DLD1 (cell line): ENCODE data around the gene CAMTA1.

Experiments
- in situ Hi-C: cut with HindIII; loops from 2 replicates; pipeline ENCODE4 v1.10.0; 2017; ENCODE audit warnings: low sequenced_read_pairs

CAMTA1 gene

GRCh38 chr1:7508934-7509519, 723.8 kb downstream of the CAMTA1 start:
- in situ Hi-C loops: no loop called here

DNA sequence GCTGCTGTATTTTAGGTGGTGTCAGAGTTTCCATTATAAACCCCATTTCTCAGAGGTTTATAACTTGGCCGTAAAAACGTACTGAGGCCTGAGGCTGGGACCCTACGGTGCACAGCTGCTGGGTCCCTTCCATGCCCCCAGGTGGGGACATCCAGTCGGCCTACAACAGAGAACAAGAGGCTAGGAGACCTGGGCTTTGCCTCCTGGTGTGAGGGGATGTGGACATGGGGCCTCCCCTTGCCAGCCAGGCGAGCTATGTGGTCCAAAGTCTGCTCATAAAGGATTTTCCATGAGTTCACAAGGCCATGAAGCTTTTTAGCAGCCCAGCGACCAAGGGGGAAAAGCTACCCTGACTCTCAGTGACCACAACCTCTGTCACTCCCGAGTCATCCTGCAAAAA, 724.3 kb downstream of the CAMTA1 start:
- in situ Hi-C loops: no loop called here

DNA sequence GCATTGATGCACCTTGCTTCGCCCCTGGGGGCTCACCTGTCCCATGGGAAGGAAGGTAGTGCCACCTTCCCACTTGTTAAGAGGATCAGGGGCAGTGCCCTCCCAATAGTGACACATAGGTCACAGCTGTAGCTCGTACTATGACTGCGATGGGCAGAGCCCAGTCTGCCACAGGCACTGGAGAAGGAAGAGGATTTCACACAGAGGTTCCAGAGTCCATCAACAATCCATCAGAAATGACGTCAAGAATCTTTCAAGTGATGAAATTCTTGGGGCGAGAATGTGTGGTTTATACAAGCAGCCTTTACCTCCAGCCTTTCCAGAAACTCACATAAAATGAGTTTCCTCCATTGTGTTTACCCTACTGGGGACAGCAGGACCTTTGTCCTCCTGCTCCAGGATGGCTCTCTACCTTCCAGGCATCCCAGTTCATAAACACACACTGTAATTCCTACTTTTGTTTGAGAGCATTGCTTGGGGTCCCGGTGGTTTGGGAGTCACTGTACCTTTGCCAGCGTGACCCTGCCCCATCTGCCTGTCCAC, 725.2 kb downstream of the CAMTA1 start:
- in situ Hi-C loops: no loop called here

DNA sequence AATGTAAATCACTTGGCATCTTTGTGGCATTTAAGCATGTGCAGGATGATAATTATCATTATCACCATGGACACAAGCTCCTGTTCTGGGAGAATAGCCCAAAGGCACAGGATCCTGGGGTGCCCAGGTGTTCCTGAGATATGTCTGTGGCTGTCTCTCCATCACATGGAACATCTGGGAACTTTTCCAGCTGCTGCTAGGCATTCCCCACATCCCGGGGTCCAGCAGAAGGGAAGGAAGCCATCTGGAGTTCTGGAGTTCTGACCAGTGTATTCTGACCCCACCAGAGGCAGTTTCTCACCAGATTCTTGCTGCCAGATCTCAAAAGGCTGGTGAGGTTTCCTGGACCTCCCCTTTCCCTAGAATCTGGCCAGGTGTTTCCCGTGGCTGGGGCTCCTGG, 726.1 kb downstream of the CAMTA1 start:
- in situ Hi-C loops: no loop called here

- in situ Hi-C loops: no loop called here
Observed at GRCh38 chr1:7513081-7513480, 727.8 kb downstream of the CAMTA1 start.

DNA sequence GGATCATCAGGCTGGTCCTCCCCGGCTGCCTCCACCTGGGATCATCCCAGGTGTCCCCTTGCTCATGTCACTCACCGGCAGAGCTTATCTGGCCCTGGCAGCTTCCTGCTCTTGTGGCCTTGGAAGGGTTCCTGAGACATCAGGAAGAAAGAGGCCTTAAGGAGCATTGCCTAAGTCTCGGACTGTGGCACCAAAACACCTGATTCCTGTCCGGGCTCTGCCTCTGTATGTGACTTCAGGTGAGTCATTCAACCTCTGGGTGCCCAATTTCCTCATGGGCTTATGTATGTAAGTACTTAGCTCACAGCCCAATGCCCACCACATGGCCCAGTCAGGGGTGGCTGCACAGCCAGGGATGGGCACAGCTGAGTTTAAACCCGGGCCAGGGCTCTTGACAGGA, 729.9 kb downstream of the CAMTA1 start:
- in situ Hi-C loops: no loop called here

- in situ Hi-C loops: no loop called here
Observed at GRCh38 chr1:7515904-7516303, 730.6 kb downstream of the CAMTA1 start.

DNA sequence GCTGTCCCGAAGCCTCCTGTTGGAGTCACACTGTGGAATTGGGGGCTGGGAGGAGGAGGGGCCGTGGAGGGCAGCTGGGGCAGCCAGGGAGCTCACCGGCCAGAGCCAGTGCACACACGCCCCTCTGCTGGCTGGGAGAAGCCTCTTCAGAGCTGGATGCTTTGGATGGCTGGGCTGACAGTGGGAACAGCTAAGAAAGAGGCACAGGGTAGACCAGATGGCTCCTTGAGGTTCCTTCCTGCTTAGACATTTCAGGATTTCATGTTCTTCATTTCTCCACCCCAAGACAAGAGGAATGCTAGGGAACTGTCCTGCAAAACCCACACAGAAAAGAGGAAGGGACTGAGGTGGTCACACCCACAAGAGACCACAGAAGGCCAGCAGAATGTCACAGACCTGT, 731.1 kb downstream of the CAMTA1 start:
- in situ Hi-C loops: no loop called here

- in situ Hi-C loops: no loop called here
Observed at GRCh38 chr1:7516929-7517328, 731.7 kb downstream of the CAMTA1 start.

GRCh38 chr1:7517611-7518330, 732.5 kb downstream of the CAMTA1 start:
- in situ Hi-C loops: no loop called here

DNA sequence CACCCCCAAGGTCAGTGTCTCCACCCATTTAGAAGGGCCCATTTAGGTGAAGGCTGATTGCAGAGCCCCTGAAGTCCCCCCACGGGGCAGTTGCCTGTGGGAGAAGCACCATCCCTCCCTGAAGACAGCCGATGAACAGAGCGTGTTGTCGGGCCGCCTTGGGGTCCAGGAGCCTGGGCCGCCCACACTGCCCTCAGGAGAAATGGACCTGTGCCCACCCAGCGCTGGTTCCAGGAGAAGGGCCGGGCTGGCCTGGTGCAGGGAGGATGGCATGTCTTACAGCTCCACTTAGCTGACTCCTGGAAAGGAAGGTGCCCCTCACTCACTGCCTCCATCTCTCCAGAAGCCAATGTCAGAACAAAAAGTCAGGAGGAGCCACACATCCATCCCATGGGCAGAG, 733.2 kb downstream of the CAMTA1 start:
- in situ Hi-C loops: no loop called here

GRCh38 chr1:7519181-7519860, 734.1 kb downstream of the CAMTA1 start:
- in situ Hi-C loops: no loop called here

DNA sequence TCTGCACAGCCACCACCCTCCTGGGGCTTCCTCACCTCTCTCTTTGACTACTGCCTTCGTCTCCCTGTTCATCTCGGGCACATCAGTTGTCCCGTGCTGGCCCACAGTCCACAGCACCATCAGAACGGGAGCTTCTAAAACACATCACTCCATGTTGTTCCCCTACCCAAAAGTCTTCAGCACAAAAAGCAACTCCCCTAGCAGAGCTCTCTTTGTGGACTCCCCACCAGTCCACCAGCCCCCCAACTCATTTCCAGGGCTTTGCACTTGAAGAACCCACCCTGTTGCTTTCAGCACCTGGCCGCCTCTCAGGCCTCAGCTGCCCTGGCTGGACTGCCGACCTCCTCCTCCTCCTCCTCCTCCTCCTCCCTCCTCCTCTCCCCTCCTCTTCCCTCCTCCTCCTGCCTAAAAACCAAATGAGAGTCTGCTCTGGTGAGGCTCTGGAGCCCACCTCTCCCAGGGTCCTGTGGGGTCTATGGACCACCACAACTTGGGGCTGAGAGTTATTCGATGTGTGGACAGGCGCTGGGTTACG, 734.7 kb downstream of the CAMTA1 start:
- in situ Hi-C loops: no loop called here

DNA sequence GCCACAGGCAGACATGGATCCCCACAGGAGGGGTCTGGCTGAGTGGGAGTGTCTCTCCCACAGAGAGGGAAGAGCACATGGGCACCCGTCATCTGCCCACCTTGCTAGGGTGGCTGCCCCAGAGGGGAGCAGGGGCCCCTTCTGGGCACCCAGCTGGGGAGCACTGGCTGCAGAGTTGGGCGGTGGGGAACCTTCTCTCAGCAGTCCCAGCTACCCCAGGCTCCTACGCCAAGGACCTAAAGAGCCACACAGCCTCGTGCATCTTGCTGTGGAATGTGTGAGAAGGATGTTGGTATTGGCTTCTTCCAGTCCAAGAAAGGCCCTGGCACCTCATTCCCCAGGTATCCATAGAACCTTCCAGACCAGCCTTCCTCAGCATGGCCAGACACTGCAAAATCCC, 735.2 kb downstream of the CAMTA1 start:
- in situ Hi-C loops: no loop called here

DNA sequence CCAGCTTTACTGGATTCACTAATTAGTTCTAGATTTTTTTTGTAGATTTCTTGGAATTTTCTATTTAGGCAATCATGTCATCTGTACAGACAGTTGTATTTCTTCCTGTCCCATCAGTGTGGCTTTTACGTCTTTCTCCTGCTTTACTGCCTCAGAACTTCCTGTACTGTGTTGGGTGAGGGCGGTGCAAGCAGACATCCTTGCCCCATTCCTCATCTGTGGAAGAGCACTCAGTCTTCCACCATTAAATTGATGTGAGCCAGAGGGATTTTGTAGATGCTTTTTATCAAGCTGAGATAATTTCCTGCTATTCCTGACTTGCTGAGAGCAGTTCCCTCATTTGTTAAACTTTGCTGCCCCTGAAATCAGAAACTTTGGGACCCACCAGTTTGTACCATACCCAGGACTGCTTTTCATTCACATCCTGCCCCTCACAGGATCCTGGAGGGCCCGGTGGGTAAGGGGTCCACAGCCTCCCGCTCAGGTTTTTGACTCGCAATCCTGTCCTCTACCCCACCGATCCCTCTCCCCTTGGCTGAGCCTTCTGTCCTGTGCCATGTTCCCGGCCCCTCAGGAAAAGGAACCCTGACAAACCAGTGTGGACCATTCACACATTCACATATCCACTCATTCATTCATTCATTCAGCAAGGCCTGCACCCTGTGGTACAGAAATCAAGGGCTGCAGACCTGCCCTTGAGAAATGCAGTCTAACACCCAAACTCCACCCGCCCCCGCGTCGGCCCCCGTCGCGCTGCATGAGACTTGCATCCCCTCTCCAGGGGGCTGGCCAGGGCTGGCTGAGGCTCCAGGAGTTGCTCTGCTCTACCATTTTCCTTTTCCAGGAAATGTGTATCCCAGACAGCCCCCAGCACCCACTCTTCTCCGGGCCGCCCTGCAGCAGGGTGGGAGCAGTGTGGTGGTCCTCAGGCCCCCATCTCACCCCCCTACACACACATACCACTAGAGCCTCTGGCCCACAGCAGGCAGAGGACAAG, 739.4 kb downstream of the CAMTA1 start:
- in situ Hi-C loops: no loop called here

DNA sequence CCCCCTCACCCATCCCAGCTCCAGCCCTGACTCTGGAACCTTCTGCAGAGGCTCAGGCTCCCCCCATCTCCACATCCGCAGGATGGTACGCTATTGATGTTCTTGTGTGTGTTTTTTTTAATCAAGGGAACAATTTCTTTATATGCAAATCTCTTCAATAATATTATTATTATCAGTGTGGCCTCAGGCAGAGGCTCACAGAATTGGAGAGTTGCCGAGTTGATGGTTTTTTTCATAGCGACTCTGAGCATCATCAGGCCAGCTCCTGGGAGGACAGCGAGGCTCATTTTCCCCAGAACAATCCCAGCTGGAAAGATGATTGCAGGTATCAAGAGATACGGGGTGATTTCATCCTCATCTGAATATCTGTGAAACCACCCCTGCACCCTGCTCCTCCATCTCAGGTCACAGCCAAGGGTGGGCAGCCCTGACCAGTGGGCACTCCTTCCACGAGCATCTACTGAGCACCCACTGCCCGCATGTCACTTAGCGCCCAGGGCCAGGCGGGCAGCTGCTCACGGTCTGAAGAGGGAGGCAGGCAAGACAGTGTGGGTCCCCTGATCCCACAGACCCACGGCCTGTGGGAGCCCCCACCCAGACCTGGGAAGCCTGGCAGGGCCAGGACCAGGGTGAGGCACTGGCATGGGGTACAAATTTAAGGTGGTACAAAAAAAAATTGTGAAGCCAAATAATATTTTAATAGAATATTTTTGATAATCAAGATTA, 740.2 kb downstream of the CAMTA1 start:
- in situ Hi-C loops: no loop called here

- in situ Hi-C loops: no loop called here
Observed at GRCh38 chr1:7526196-7526866, 741.1 kb downstream of the CAMTA1 start.

DNA sequence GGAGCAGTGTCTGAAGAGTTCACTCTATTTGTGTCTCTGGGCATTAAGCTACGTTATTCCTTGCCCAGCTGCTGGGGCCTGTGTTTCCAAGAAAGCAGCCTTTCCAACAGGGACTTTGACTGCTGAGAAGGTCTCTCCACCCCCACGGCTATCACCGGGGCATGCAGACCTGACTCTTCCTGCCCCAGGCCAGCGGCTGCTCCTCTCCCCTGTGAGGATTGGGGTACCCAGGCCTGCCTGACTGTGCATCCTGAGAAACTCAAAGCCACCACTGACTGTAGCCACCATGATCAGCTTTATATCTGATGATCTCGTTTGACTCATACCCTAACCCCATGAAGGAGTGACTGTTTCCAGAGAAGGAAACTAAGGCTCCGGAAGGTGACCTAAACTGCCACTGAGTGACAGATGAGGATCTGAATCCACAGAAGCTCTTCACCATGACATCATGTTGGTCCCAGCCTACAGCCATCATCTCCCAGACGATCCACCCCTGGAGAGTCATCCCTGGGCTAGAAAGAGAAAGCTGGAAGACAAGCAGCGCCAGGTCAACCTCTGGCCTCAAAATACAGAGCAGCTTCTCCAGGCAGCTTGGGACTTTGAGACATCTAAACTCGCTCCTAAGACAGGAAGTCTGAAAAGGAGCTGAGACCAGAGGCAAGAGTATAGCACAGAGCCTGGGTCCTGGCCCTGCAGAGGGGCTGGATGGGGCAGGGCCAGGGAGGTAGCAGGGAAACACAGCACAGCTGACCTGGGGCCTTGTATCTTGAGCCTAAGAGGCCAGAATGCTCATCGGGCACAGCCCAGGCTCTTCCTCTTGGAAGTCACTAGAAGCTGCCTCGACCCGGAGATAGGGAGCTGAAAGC, 741.8 kb downstream of the CAMTA1 start:
- in situ Hi-C loops: no loop called here

DNA sequence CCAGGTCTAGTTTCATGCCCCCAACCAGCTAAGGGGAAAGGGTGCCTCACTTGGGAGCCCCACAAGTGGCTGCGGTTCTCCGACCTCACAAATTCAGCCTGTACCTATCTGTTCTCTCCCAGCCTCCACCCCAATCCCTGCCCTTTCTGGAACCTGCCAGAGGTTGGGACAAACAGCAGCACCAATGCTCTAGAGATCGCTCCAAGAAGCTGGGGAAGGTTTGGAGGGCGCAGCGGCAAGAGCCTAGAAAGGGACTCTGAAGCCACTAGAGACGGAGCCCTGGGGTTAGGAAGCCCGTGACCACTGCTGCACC, 742.4 kb downstream of the CAMTA1 start:
- in situ Hi-C loops: no loop called here
